ENCODE results near the gene SMIM24. TPM values are rescaled to one million over a fixed set of nuclear protein-coding genes. Genes with fewer than 3 reads are reported as not detected.

Gene SMIM24
- total and polyA plus RNA-seq, 2 donors (not counting 1 experiment from before 2014, with no cell fraction given) = not detected

DNA sequence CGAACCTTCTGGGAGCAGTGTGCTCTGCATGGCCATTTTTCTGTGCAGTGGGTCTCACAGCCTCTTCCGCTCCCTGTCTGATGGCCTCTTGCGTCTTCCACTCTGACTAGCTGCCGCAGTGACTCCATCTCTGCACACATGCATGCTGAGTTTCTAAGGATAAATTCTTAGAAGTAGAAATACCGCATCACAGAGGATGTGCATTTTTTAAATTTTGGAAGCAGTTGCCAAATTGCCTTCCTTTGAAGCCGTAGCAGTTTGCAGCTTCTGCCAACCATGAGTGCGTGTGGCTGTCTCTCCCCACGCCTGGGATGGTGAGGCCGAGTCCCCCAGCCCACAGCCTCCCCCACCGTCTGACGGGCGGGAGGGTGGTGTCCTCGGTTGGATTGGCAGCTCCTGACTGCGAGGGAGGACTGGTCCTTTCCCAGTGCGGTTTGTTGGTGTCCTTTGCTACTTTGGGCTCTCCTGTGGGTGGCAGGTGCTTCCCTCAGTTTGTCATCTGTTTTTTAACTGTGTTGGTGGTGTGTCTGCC lies 35.6 kb upstream of the SMIM24 start:
- Histone ChIP-seq H3K4me2 (replicated peaks; ENCODE audit: low read depth, low read length, poor library complexity, severe bottlenecking) (peak overlapping the region; percentile 61), H3K27ac (ENCODE audit: low read length in 2 of 2) (peak overlapping the region in 1 of 2 donors; percentile 72), H3K27me3 (replicated peaks in 1 of 4; ENCODE audit: control extremely low read depth in 1 of 4, control insufficient read depth in 3 of 4, insufficient read depth in 4 of 4, low read length in 3 of 4) (no peaks in the 10 kb centered on the region), H3K9me3 (ENCODE audit: control extremely low read depth in 1 of 3, control insufficient read depth in 2 of 3, insufficient read depth in 1 of 3, low read length in 2 of 3) (peaks cover 0 to 5% (median 0%) of the 10 kb centered on the region in 3 donors), H3K79me2 (ENCODE audit: control insufficient read depth, insufficient read depth, low read length) (peaks cover 98% of the 10 kb centered on the region), H4K20me1 (ENCODE audit: control insufficient read depth, insufficient read depth, low read length, poor library complexity, severe bottlenecking) (peaks cover 97% of the 10 kb centered on the region), H3K36me3 (replicated peaks in 1 of 2; ENCODE audit: control extremely low read depth in 1 of 2, control insufficient read depth in 1 of 2, extremely low read depth in 1 of 2, insufficient read depth in 2 of 2, low read length in 1 of 2) (peaks cover 0 to 36% of the 10 kb centered on the region in 2 experiments), H2AFZ (ENCODE audit: insufficient read depth, low read depth, low read length, poor library complexity, severe bottlenecking) (no peak overlapping the region), H3K4me3 (ENCODE audit: control extremely low read depth in 1 of 5, extremely low read depth in 1 of 5, insufficient read depth in 1 of 5, low read depth in 2 of 5, low read length in 4 of 5) (no peak overlapping the region), H3K4me1 (ENCODE audit: control insufficient read depth in 2 of 2, insufficient read depth in 2 of 2, low read length in 2 of 2) (peaks cover 10 to 31% of the 10 kb centered on the region in 2 donors), H3K9ac (ENCODE audit: low read length) (no peak overlapping the region)
- no peak for TF ChIP-seq EZH2 (IDR thresholded peaks at IDR 0.05; ENCODE audit: borderline replicate concordance, insufficient read depth, low read depth, low read length, poor library complexity, severe bottlenecking)
- TF ChIP-seq, protein P1, sequence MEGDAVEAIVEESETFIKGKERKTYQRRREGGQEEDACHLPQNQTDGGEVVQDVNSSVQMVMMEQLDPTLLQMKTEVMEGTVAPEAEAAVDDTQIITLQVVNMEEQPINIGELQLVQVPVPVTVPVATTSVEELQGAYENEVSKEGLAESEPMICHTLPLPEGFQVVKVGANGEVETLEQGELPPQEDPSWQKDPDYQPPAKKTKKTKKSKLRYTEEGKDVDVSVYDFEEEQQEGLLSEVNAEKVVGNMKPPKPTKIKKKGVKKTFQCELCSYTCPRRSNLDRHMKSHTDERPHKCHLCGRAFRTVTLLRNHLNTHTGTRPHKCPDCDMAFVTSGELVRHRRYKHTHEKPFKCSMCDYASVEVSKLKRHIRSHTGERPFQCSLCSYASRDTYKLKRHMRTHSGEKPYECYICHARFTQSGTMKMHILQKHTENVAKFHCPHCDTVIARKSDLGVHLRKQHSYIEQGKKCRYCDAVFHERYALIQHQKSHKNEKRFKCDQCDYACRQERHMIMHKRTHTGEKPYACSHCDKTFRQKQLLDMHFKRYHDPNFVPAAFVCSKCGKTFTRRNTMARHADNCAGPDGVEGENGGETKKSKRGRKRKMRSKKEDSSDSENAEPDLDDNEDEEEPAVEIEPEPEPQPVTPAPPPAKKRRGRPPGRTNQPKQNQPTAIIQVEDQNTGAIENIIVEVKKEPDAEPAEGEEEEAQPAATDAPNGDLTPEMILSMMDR (IDR thresholded peaks at IDR 0.05) = no peak
- Mint-ChIP-seq H3K27me3 (no peaks in the 10 kb centered on the region), H3K4me1 (peaks cover 48% of the 10 kb centered on the region), H3K27ac (peak overlapping the region; percentile 26), H3K4me3 (no peak overlapping the region), H3K9me3 (ENCODE audit: insufficient read depth) (no peaks in the 10 kb centered on the region)
- intact Hi-C loops (cut with micrococcal nuclease) = loop anchor here (5.0 kb wide), 1 partner anchor 36 kb away; no protein-coding TSS in a partner anchor
- ATAC-seq (ENCODE audit: low read depth) (no peak), DNase-seq (no peak)
- 79% methylated on average over 12 of the region's 15 CpGs for WGBS (ENCODE audit: insufficient coverage)
- POLR2A ChIA-PET = no interaction called here
- CTCF ChIA-PET = interaction anchor here (1.6 kb wide), 1 partner anchor 30 kb away, joined by 3 read pairs; no protein-coding TSS in a partner anchor

DNA sequence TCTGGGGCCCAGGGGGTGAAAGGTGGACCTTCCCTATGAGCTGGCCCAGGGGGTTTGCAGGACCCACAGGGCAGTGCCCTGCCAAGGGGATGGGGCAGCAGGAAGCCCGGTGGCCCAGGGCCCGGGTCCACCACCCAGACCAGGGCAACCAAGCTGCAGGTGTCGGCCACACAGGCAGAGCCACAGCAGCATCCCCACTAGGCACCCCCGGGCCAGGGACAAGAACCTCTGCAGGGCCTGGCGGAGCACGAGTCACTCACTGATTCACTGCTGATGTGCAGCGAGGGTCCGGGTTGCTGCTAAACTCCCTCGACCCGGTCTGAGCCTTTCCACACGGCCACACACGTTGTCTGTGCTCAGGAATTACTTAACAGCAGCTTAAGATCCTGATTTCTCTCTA lies 34.6 kb upstream of the SMIM24 start:
- H2AFZ ChIP-seq (ENCODE audit: insufficient read depth, low read depth, low read length, poor library complexity, severe bottlenecking) = no peak overlapping the region
- no peak for ATAC-seq (ENCODE audit: low read depth)
- 97% methylated on average over 12 of the region's 12 CpGs for WGBS (ENCODE audit: insufficient coverage)
- Mint-ChIP-seq H3K27ac (no peak overlapping the region), H3K4me3 (no peak overlapping the region), H3K4me1 (peaks cover 47% of the 10 kb centered on the region), H3K27me3 (no peaks in the 10 kb centered on the region), H3K9me3 (ENCODE audit: insufficient read depth) (no peaks in the 10 kb centered on the region)
- peaks cover 0 to 5% (median 0%) of the 10 kb centered on the region in 3 donors for H3K9me3 ChIP-seq (ENCODE audit: control extremely low read depth in 1 of 3, control insufficient read depth in 2 of 3, insufficient read depth in 1 of 3, low read length in 2 of 3)
- DNase-seq = no peak
- TF ChIP-seq, protein P1 (IDR thresholded peaks at IDR 0.05) = no peak
- TF ChIP-seq EZH2 (IDR thresholded peaks at IDR 0.05; ENCODE audit: borderline replicate concordance, insufficient read depth, low read depth, low read length, poor library complexity, severe bottlenecking) = no peak
- H3K79me2 ChIP-seq (ENCODE audit: control insufficient read depth, insufficient read depth, low read length) = peaks cover 98% of the 10 kb centered on the region
- H3K4me2 ChIP-seq (replicated peaks; ENCODE audit: low read depth, low read length, poor library complexity, severe bottlenecking) = no peak overlapping the region
- intact Hi-C loops (cut with micrococcal nuclease) = loop anchor here (5.0 kb wide), 1 partner anchor 37 kb away; no protein-coding TSS in a partner anchor
- CTCF ChIA-PET = interaction anchor here (0.9 kb wide), 1 partner anchor 30 kb away, joined by 3 read pairs; no protein-coding TSS in a partner anchor
- H4K20me1 ChIP-seq (ENCODE audit: control insufficient read depth, insufficient read depth, low read length, poor library complexity, severe bottlenecking) = peaks cover 97% of the 10 kb centered on the region
- no peak overlapping the region for H3K4me3 ChIP-seq (ENCODE audit: control extremely low read depth in 1 of 5, extremely low read depth in 1 of 5, insufficient read depth in 1 of 5, low read depth in 2 of 5, low read length in 4 of 5)
- POLR2A ChIA-PET = no interaction called here
- no peak overlapping the region for H3K27ac ChIP-seq (ENCODE audit: low read length in 2 of 2)
- peaks cover 0 to 37% of the 10 kb centered on the region in 2 experiments for H3K36me3 ChIP-seq (replicated peaks in 1 of 2; ENCODE audit: control extremely low read depth in 1 of 2, control insufficient read depth in 1 of 2, extremely low read depth in 1 of 2, insufficient read depth in 2 of 2, low read length in 1 of 2)
- no peak overlapping the region for H3K9ac ChIP-seq (ENCODE audit: low read length)
- no peaks in the 10 kb centered on the region for H3K27me3 ChIP-seq (replicated peaks in 1 of 4; ENCODE audit: control extremely low read depth in 1 of 4, control insufficient read depth in 3 of 4, insufficient read depth in 4 of 4, low read length in 3 of 4)
- H3K4me1 ChIP-seq (ENCODE audit: control insufficient read depth in 2 of 2, insufficient read depth in 2 of 2, low read length in 2 of 2) = peaks cover 10 to 31% of the 10 kb centered on the region in 2 donors

Measured in B cell (primary cell).